ENCODE measurements around the gene LAMB4.

The LAMB4 gene

GRCh38 chr7:107989618-107990373 lies 140.4 kb downstream of the LAMB4 start:
- no peak for DNase-seq

GRCh38 chr7:107982918-107983389 lies 147.2 kb downstream of the LAMB4 start:
- DNase-seq = no peak

GRCh38 chr7:107982042-107982840 lies 147.9 kb downstream of the LAMB4 start:
- DNase-seq = no peak

- no peak for DNase-seq
These were observed 148.7 kb downstream of the LAMB4 start for GRCh38 chr7:107981466-107981865.

GRCh38 chr7:107980671-107981190 lies 149.4 kb downstream of the LAMB4 start:
- DNase-seq = no peak

- no peak for DNase-seq
These were observed 150.0 kb downstream of the LAMB4 start for GRCh38 chr7:107980171-107980570.

- no peak for DNase-seq
These were observed 151.2 kb downstream of the LAMB4 start for GRCh38 chr7:107978815-107979408.

GRCh38 chr7:107977048-107977447 lies 153.1 kb downstream of the LAMB4 start:
- DNase-seq = no peak

- no peak for DNase-seq
These were observed 153.5 kb downstream of the LAMB4 start for GRCh38 chr7:107976620-107977019.

GRCh38 chr7:107975394-107976013 lies 154.7 kb downstream of the LAMB4 start:
- no peak for DNase-seq

GRCh38 chr7:107973861-107974260 lies 156.3 kb downstream of the LAMB4 start:
- no peak for DNase-seq

Data from AML-193 (cell line).